IPS-18a (cell line): ENCODE measurements around the gene RIN3.

Source experiments
- H3K27ac ChIP-seq: one replicate; pipeline ENCODE4 v1.5.1; 2013; ENCODE audit warnings: low read length
- H3K27me3 ChIP-seq: one replicate; pipeline ENCODE4 v1.6.1; 2013; ENCODE audit warnings: mild to moderate bottlenecking, low read length; ENCODE audit not compliant: control insufficient read depth, insufficient read depth
- H3K36me3 ChIP-seq: one replicate; pipeline ENCODE4 v1.6.1; 2013; ENCODE audit warnings: low read depth, low read length; ENCODE audit not compliant: control insufficient read depth
- H3K4me1 ChIP-seq: one replicate; pipeline ENCODE4 v1.6.1; 2013; ENCODE audit warnings: low read depth, low read length; ENCODE audit not compliant: control insufficient read depth
- H3K4me3 ChIP-seq: one replicate; pipeline ENCODE4 v1.5.1; 2013; ENCODE audit warnings: low read length
- H3K9ac ChIP-seq: one replicate; pipeline ENCODE4 v1.6.1; 2013; ENCODE audit warnings: mild to moderate bottlenecking, low read length, moderate library complexity
- H3K9me3 ChIP-seq: one replicate; pipeline ENCODE4 v1.6.1; 2013; ENCODE audit warnings: low read depth, low read length; ENCODE audit not compliant: control insufficient read depth

The RIN3 gene

DNA sequence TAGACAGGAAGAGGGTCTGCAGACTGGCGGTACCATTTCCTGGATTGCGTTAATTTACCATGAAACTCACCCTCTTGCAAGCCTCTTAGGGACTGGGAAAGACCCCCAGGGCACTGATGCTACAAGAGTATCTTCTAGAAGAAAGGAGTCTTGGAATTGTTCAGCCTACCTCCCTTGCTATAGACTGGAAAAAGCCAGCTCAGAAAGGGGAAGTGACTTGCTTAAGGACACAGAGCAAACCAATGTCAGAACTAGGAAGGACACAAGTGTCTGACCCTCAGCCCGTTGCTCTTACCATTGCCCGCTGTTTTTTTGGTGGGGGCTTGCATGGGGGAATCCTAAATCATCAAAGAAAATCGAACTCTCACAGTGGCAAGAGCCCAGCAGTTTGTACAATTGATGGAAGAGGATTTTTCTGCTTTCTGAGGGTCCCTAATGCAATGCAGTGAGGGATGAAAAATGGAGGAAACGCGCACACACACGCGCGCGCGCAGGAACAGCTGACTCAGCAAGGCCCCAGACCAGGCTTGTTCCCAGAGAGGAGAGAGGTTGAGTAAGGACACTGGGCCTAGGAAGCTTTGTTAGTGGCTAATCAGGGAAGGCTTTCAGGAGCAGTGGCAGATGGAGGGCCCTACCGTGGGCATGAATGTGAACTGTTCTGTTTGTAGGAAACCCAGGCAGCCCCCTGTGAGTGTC is 50.9 kb downstream of the RIN3 start:
- no peak overlapping the region for H3K9ac ChIP-seq
- no peak overlapping the region for H3K4me3 ChIP-seq
- H3K4me1 ChIP-seq, result no peaks in the 10 kb centered on the region
- no peak overlapping the region for H3K27ac ChIP-seq
- no peaks in the 10 kb centered on the region for H3K36me3 ChIP-seq
- no peaks in the 10 kb centered on the region for H3K9me3 ChIP-seq
- H3K27me3 ChIP-seq, result no peaks in the 10 kb centered on the region

DNA sequence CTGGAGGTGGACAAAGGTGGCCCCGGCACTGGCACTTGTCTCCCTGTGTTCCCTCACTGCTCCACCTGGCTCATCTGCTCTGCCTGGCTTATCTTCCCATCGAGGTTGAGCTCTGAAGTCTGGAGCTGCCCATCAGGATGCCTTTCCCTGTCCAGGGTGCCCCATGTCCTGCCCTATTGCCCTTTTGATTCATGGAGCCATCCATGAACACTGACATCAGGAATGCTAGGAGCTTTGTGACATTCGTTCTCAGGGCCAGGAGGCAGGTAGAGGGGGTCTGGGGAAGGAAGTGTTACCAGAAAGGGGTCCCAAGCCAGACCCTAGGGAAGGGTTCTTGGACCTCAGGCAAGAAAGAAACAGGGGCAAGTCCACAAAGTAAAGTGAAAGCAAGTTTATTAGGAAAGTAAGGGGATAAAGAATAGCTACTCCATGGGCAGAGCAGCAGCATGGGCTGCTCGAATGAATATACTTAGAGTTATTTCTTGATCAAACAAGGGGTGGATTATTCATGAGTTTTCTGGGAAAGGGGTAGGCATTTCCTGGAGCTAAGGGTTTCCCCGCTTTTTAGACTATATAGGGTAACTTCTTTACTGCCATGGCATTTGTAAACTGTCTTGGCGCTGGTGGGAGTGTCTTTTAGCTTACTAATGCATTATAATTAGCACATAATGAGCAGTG is 51.6 kb downstream of the RIN3 start:
- Histone ChIP-seq H3K4me1 (no peaks in the 10 kb centered on the region), H3K27me3 (no peaks in the 10 kb centered on the region), H3K27ac (no peak overlapping the region), H3K9me3 (no peaks in the 10 kb centered on the region), H3K9ac (no peak overlapping the region), H3K36me3 (no peaks in the 10 kb centered on the region), H3K4me3 (no peak overlapping the region)

DNA sequence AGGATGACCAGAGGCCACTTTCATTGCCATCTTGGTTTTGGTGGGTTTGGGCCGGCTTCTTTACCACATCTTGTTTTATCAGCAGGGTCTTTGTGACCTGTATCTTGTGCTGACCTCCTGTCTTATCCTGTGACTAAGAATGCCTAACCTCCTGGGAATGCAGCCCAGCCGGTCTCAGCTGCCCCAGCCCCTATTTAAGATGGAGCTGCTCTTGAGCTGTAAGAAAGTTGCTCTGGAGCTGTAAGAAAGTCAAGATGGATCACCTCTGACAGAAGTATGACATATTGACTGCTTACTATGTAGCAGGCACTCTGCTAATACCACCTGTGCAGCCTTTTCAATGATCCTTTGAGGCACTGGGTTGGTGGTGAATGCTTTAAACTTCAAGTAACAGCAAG is 52.1 kb downstream of the RIN3 start:
- no peaks in the 10 kb centered on the region for H3K4me1 ChIP-seq
- H3K27me3 ChIP-seq, result no peaks in the 10 kb centered on the region
- H3K36me3 ChIP-seq, result no peaks in the 10 kb centered on the region
- H3K9me3 ChIP-seq, result no peaks in the 10 kb centered on the region
- no peak overlapping the region for H3K27ac ChIP-seq
- no peak overlapping the region for H3K4me3 ChIP-seq
- no peak overlapping the region for H3K9ac ChIP-seq

DNA sequence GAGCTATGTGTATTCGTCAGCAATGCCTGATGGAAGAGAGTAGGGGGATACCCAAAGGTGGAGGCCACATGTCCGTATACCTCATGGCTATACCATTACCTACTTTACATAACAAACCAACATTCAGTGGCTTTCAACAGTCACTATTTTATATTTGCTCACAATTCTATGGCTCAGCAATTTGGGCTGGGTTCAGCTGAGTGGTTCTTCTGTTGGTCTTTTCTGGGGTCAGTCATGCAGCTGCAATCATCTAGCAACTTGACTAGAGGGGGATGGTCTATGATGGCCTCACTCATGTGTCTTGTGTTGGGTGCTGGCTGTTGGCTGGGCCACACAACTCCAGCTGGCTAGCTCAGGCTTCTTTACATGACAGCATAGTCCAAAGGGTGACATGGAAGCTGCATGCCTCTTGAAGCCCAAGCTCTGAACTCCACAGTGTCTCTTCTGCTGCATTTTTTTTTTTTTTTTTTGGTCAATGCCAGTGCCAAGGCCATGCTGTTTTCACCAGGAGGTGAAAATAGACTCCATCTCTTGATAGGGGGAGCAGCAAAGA is 53.7 kb downstream of the RIN3 start:
- H3K9me3 ChIP-seq, result no peaks in the 10 kb centered on the region
- H3K4me1 ChIP-seq, result no peaks in the 10 kb centered on the region
- no peak overlapping the region for H3K27ac ChIP-seq
- no peaks in the 10 kb centered on the region for H3K27me3 ChIP-seq
- H3K36me3 ChIP-seq, result no peaks in the 10 kb centered on the region
- no peak overlapping the region for H3K9ac ChIP-seq
- no peak overlapping the region for H3K4me3 ChIP-seq

DNA sequence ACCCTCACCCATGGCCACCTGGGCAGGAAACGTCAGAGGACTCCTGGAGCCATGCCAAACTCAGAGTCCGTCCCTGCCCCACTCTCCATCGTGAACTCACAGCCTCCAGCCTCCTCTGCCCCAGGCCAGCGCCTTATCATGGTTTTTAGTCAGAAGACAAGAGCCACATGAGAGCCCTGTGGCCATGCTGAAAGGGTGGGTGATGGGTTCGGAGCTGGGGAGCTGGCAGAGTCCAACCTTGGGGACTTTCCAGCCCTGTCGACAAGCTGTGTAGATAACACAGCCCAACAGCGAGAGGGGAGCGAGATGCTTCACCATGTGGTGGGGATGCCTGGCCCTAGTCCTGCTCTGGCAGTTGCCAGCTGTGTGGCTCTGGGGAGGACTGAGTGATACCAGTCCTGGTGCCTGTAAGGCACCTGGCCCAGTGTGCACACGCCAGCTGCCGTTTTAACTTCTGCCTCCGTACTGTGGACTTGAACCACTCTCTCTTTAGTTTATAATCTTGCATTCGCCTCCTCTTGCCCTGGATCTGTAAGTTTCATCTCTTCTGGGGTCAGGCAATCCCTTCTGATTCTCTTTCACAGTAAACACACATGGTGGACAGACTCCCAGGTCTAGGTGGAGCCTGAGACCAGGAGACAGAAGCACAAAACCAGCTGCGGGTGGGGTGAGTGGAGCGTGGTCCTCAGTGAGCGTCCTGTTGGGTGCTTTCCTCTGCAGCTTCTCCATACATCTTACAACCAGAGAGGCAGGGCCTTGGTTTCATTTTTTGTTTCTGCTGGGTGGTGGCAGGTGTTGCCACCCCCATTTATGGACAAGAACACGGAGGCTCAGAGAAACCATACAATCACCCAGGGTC is 55.3 kb downstream of the RIN3 start:
- H3K27ac ChIP-seq, result no peak overlapping the region

DNA sequence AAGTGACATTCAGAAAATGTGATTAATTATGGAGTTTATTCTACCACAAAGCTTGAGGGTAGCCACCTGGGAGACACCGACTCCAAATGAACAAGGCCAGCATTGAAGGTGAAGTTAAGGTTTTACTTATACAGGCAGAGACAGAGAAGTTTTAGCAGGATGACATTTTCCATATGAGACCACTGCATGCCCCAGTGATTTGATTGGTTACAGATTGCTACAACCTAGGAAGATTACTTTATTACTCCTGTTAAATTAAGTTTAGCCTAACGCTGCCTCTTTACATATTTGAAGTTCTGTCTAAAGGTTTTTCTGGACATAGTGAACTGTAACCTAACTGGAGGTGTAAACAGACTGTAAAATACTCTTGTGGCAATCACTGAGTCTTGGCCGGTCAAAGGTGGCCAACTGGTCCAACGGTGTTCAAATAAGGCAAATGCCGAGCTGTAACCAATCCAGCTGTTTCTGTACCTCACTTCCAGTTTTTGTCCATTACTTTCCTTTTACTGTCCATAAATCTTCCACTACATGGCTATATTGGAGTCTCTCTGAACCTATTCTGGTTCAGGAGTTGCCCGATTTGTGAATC is 57.2 kb downstream of the RIN3 start:
- Histone ChIP-seq H3K27me3 (no peaks in the 10 kb centered on the region), H3K27ac (no peak overlapping the region), H3K4me1 (peaks cover 14% of the 10 kb centered on the region), H3K4me3 (no peak overlapping the region), H3K36me3 (no peaks in the 10 kb centered on the region), H3K9ac (no peak overlapping the region), H3K9me3 (no peaks in the 10 kb centered on the region)

More for the DNA sequence above, 55.3 kb downstream of the RIN3 start:
- Histone ChIP-seq H3K4me3 (no peak overlapping the region), H3K9ac (no peak overlapping the region), H3K4me1 (peaks cover 8% of the 10 kb centered on the region), H3K36me3 (no peaks in the 10 kb centered on the region), H3K27me3 (no peaks in the 10 kb centered on the region), H3K9me3 (no peaks in the 10 kb centered on the region)

DNA sequence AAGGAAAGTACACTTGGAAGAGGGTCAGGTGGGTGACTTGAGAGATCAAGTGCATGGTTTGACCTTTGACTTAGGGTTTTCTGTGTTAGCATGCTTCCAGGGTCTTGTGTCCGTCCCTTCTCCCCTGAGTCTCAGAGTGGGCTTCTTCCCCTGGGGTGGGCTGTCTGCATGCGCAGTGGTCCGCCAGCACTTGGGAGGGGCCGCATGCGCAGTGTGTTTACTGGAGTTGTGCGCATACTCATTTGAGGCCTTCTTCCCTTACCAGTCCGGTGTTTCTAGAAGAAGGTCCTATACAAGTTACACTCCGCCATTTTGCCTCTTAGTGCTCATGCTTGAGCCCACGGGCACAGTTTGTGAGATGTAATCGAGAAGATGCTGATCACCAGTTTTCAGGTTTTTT is 58.5 kb downstream of the RIN3 start:
- no peaks in the 10 kb centered on the region for H3K36me3 ChIP-seq
- H3K27me3 ChIP-seq, result no peaks in the 10 kb centered on the region
- H3K9me3 ChIP-seq, result no peaks in the 10 kb centered on the region
- no peak overlapping the region for H3K9ac ChIP-seq
- no peak overlapping the region for H3K27ac ChIP-seq
- peaks cover 14% of the 10 kb centered on the region for H3K4me1 ChIP-seq
- no peak overlapping the region for H3K4me3 ChIP-seq

DNA sequence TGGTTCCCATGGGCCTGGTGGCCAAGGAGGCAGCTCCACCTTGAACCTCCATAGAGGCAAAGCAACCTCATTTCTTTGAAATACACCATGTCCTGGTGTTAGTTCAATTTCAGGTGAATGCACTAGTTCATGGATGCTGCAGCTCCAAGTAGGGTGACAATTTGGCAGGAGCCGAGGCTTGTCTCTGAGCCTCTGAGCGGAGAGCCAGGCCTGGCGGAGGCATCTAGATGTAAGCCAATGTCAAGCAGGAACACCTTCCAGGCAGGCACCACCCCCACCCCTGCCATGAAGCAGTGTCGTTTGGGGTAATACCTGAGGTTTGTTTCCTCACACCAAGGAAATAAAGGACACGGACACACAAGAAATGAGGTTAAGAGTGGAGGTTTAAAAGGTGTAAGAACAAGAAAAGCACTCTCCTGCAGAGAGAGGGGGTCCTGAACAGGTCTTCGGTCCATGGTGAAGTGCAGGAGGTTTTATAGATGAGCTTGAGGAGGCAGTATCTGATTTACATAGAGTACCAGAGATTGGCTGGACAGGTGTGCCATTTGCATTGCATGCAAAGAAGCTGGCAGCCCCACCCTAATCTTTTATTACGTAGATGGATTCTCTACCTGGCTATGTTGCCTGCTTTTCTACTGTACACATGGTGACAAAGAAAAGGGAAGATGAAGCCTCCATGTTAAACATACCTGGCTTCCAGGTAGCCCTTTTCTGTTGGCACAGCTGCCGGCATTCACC is 60.3 kb downstream of the RIN3 start:
- H3K36me3 ChIP-seq, result no peaks in the 10 kb centered on the region

DNA sequence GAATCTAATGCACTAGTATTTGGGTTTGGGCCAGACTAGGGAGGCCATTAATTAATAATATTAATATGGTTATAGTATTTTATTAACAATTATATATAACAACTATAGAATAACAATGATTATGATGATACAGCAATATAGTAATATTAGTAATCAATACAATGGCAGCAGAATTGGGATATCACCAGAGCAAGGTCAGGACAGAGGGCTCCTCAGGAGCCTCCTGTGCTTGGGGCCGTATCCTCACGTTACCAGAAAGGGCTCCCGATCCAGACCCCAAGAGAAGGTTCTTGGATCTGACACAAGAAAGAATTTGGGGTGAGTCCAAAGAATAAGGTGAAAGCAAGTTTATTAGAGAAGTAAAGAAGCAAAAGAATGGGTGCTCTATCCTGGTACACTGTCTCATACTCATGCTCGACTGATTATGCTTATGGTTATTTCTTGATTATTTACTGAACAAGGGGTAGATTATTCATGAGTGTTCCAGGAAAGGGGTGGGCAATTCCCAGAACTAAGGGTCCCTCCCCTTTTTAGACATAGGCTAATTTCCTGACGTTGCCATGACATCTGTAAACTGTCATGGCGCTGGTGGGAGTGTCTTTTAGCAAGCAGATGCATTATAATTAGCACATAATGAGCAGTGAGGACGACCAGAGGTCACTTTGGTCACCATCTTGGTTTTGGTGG is 61.6 kb downstream of the RIN3 start:
- H3K4me1 ChIP-seq, result peaks cover 14% of the 10 kb centered on the region
- H3K27me3 ChIP-seq, result no peaks in the 10 kb centered on the region
- no peaks in the 10 kb centered on the region for H3K9me3 ChIP-seq
- no peaks in the 10 kb centered on the region for H3K36me3 ChIP-seq
- no peak overlapping the region for H3K9ac ChIP-seq
- H3K27ac ChIP-seq, result no peak overlapping the region
- no peak overlapping the region for H3K4me3 ChIP-seq

More for the DNA sequence above, 60.3 kb downstream of the RIN3 start:
- Histone ChIP-seq H3K27ac (no peak overlapping the region), H3K9ac (no peak overlapping the region), H3K4me1 (peaks cover 14% of the 10 kb centered on the region), H3K4me3 (no peak overlapping the region), H3K27me3 (no peaks in the 10 kb centered on the region), H3K9me3 (no peaks in the 10 kb centered on the region)

DNA sequence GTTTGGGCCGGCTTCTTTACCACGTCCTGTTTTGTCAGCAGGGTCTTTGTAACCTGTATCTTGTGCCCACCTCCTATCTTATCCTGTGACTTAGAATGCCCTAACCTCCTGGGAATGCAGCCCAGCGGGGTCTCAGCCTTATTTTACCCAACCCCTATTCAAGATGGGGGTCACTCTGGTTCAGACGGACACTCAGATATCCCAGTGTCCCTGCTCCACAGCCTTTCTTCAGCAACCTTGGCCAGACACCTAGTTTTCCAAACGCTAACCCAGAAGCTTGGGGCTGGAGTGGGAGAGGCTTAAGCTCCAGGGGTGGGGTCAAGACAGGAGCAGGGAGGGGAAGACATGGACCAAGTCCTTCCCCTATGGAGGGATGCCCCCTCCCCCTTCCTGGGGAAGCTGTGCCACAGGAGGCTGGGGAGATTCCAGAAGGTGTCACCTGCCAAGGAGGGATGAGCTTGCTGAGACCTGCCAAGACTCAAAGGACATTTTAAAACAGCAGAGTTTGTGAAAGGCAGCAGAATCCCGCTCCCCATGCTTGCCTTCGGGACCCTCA is 62.2 kb downstream of the RIN3 start:
- H3K27me3 ChIP-seq, result no peaks in the 10 kb centered on the region
- H3K4me3 ChIP-seq, result no peak overlapping the region
- H3K27ac ChIP-seq, result no peak overlapping the region
- H3K9ac ChIP-seq, result no peak overlapping the region
- H3K36me3 ChIP-seq, result no peaks in the 10 kb centered on the region
- H3K9me3 ChIP-seq, result no peaks in the 10 kb centered on the region
- peaks cover 14% of the 10 kb centered on the region for H3K4me1 ChIP-seq
